Measurements from ENCODE around the gene DNAH6. TPM values are rescaled to one million over a fixed set of nuclear protein-coding genes. Genes with fewer than 3 reads are reported as not detected.

DNAH6 gene
- total and polyA plus RNA-seq, 2 of the 8 experiments (the other 6 are each of a cell fraction or from before 2014, with no cell fraction given): 0.06 to 0.43 TPM

DNA sequence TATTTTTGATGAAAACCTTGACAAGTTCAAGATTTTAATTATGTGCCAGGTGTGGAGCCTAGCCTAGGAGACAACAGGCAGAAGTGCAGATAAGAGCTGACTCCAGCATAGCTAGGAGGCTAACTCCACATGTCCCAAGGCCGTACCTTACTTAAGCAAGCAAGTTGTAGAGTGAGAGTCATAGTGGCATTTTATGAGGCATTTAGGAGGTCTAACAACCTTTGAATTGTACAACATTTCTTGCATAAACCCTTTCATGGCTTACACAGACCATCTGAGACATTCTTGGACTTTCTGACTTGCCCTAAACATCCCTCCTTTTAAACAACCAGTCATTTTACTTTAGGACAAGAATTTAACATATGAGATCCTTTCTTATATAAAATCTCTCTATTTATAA is 48.9 kb upstream of the DNAH6 start:
- no peaks in the 10 kb centered on the region for H3K27me3 ChIP-seq (replicated peaks in 1 of 4; ENCODE audit: control insufficient read depth in 3 of 4, extremely low read depth in 1 of 4, insufficient read depth in 3 of 4, low read length in 3 of 4)
- no peak overlapping the region for H3K56ac ChIP-seq (replicated peaks; ENCODE audit: insufficient read length, low read depth, low read length)
- no peak overlapping the region for H3K23ac ChIP-seq (ENCODE audit: insufficient read length)
- H3K23me2 ChIP-seq (ENCODE audit: low read depth, low read length): no peaks in the 10 kb centered on the region
- H3K14ac ChIP-seq (ENCODE audit: insufficient read length): no peak overlapping the region
- no peak overlapping the region for H3K9ac ChIP-seq (replicated peaks in 1 of 4; ENCODE audit: extremely low read depth in 1 of 4, low read depth in 3 of 4, low read length in 3 of 4)
- H2BK20ac ChIP-seq (ENCODE audit: low read length): no peak overlapping the region
- FAIRE-seq: no peak
- no peak overlapping the region for H3K4me3 ChIP-seq (ENCODE audit: extremely low read depth in 1 of 4, insufficient read depth in 2 of 4, low read depth in 3 of 4, low read length in 4 of 4)
- no peak for DNase-seq (ENCODE audit: low read depth in 1 of 2, low spot score in 2 of 2)
- peaks cover 28 to 32% of the 10 kb centered on the region in 2 experiments for H3K9me3 ChIP-seq (ENCODE audit: insufficient read depth in 2 of 2, low read depth in 1 of 2, low read length in 1 of 2)
- H4K91ac ChIP-seq (replicated peaks; ENCODE audit: insufficient read length, low read length): no peak overlapping the region
- H2AFZ ChIP-seq (ENCODE audit: low read length): no peak overlapping the region
- H2BK120ac ChIP-seq (replicated peaks; ENCODE audit: low read depth, low read length): no peak overlapping the region
- H2BK12ac ChIP-seq (ENCODE audit: low read depth, low read length): no peak overlapping the region
- H3K4me1 ChIP-seq (replicated peaks in 1 of 4; ENCODE audit: control insufficient read depth in 3 of 4, insufficient read depth in 4 of 4, low read length in 3 of 4): no peaks in the 10 kb centered on the region
- H2AK5ac ChIP-seq (ENCODE audit: low read depth, low read length): no peak overlapping the region
- no peak overlapping the region for H3K4me2 ChIP-seq (ENCODE audit: insufficient read depth in 1 of 2, low read depth in 2 of 2, low read length in 2 of 2)
- CTCF ChIA-PET (ENCODE audit: partially characterized antibody): no interaction called here
- no peaks in the 10 kb centered on the region for H3K79me2 ChIP-seq (ENCODE audit: control insufficient read depth in 1 of 2, insufficient read depth in 2 of 2, low read length in 2 of 2)
- no peaks in the 10 kb centered on the region for H3K36me3 ChIP-seq (ENCODE audit: control insufficient read depth in 2 of 4, insufficient read depth in 4 of 4, low read length in 3 of 4)
- no peak overlapping the region for H3K18ac ChIP-seq (ENCODE audit: extremely low read depth, low read length)
- H3K79me1 ChIP-seq (ENCODE audit: low read depth, low read length): no peaks in the 10 kb centered on the region
- POLR2A ChIA-PET (ENCODE audit: partially characterized antibody): no interaction called here
- 88% methylated on average over 1 of the region's 1 CpG; no CpG with 5 or more reads in 1 of the 2 experiments for WGBS, 2 experiments (ENCODE audit: extremely low coverage in 1 of 2, insufficient coverage in 1 of 2, insufficient read length in 1 of 2, insufficient replicate concordance in 2 of 2, low coverage in 1 of 2, low lambda C conversion rate in 2 of 2, missing lambda C conversion rate in 1 of 2)
- no peak overlapping the region for H2BK15ac ChIP-seq (ENCODE audit: low read length)
- no peak overlapping the region for H2BK5ac ChIP-seq (ENCODE audit: low read depth, low read length)
- no peak overlapping the region for H4K8ac ChIP-seq (ENCODE audit: extremely low read depth, insufficient read depth, low read length)
- H3K4ac ChIP-seq (replicated peaks; ENCODE audit: insufficient read length, low read depth, low read length): no peak overlapping the region
- no peaks in the 10 kb centered on the region for H4K20me1 ChIP-seq (replicated peaks in 1 of 2; ENCODE audit: control insufficient read depth in 1 of 2, insufficient read depth in 2 of 2, low read length in 2 of 2)
- no peak overlapping the region for H4K5ac ChIP-seq (ENCODE audit: insufficient read length, low read depth, low read length)
- H3K27ac ChIP-seq (ENCODE audit: low read depth, low read length): no peak overlapping the region
- TF ChIP-seq POLR2AphosphoS5 (IDR thresholded peaks at IDR 0.05; ENCODE audit: low read depth, low read length): no peak
- no peak for TF ChIP-seq EP300 (IDR thresholded peaks at IDR 0.05; ENCODE audit: borderline replicate concordance in 1 of 2, low read depth in 2 of 2, low read length in 2 of 2)
- no peak for TF ChIP-seq POLR2A (IDR thresholded peaks at IDR 0.05; ENCODE audit: control extremely low read depth in 1 of 2, low read depth in 2 of 2, low read length in 2 of 2)
- TF ChIP-seq EZH2 (IDR thresholded peaks at IDR 0.05; ENCODE audit: low read depth, low read length, severe bottlenecking): no peak
- TF ChIP-seq NRF1 (IDR thresholded peaks at IDR 0.05; ENCODE audit: low read depth, low read length): no peak
- TF ChIP-seq SP4 (IDR thresholded peaks at IDR 0.05; ENCODE audit: low read length): no peak
- TF ChIP-seq MAFK (IDR thresholded peaks at IDR 0.05; ENCODE audit: low read depth, low read length): no peak
- TF ChIP-seq SRF (IDR thresholded peaks at IDR 0.05; ENCODE audit: low read depth, low read length): no peak
- TF ChIP-seq, protein P1, sequence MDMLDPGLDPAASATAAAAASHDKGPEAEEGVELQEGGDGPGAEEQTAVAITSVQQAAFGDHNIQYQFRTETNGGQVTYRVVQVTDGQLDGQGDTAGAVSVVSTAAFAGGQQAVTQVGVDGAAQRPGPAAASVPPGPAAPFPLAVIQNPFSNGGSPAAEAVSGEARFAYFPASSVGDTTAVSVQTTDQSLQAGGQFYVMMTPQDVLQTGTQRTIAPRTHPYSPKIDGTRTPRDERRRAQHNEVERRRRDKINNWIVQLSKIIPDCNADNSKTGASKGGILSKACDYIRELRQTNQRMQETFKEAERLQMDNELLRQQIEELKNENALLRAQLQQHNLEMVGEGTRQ (IDR thresholded peaks at IDR 0.05; ENCODE audit: low read length): no peak
- no peak for TF ChIP-seq JUND (IDR thresholded peaks at IDR 0.05; ENCODE audit: low read length)
- TF ChIP-seq POU5F1 (IDR thresholded peaks at IDR 0.05; ENCODE audit: low read depth, low read length): no peak
- no peak for TF ChIP-seq SAP30 (IDR thresholded peaks at IDR 0.05; ENCODE audit: insufficient read depth, insufficient replicate concordance, low read length)
- no peak for TF ChIP-seq CHD2 (IDR thresholded peaks at IDR 0.05; ENCODE audit: low read length)
- no peak for TF ChIP-seq RBBP5 (IDR thresholded peaks at IDR 0.05; ENCODE audit: borderline replicate concordance, low read depth, low read length)
- TF ChIP-seq SIX5 (IDR thresholded peaks at IDR 0.05; ENCODE audit: low read depth, low read length): no peak
